Sigmoid colon (tissue), 3 donors: ENCODE results near the gene QPCT.

ENCODE experiments used
- CTCF ChIP-seq, 4 experiments: fragments of 450-650 bp in 3 of 4; fragments of 200-600 bp in 1 of 4; IDR thresholded peaks; one replicate each; pipeline ENCODE4 v1.5.1; 2016 to 2019; ENCODE audit warnings: antibody characterized with exemption in 4 of 4, mild to moderate bottlenecking in 3 of 4, moderate library complexity in 2 of 4
- POLR2A ChIP-seq, 2 donors: fragments of 450-650 bp; IDR thresholded peaks; one replicate each; pipeline ENCODE4 v1.6.1; 2016; ENCODE audit warnings: antibody characterized with exemption in 2 of 2, mild to moderate bottlenecking in 2 of 2, moderate library complexity in 2 of 2

GRCh38 chr2:37367310-37367709 is 22.9 kb downstream of the QPCT start:
- TF ChIP-seq POLR2A (IDR thresholded peaks at IDR 0.05) (no peak), CTCF (IDR thresholded peaks at IDR 0.05) (no peak)
